Activated CD8-positive, alpha-beta T cell treated with anti-CD3 and anti-CD28 coated beads for 36 hours (primary cell): ENCODE data around the gene DIAPH3. TPM values are rescaled to one million over a fixed set of nuclear protein-coding genes. Genes with fewer than 3 reads are reported as not detected.

ENCODE experiments used
- ATAC-seq: fragments of 200-7000 bp; cut with Tn5 transposase; one replicate; pipeline ENCODE4 v1.10.0; 2021; ENCODE audit warnings: mild to moderate bottlenecking, moderate library complexity
- CTCF ChIA-PET: fragments of 350-600 bp; sonication (Branson Sonifier 250); formaldehyde crosslinking; loops from one replicate; lab custom pipeline; 2021; ENCODE audit warnings: antibody characterized with exemption; lab: Charles Lee
- POLR2A ChIA-PET: fragments of 350-600 bp; sonication (Branson Sonifier 250); formaldehyde crosslinking; loops from one replicate; lab custom pipeline; 2021; ENCODE audit warnings: antibody characterized with exemption; lab: Charles Lee
- DNase-seq: peaks from one replicate; pipeline ENCODE4 v3.0.0-alpha.2; 2020
- H3K27ac Mint-ChIP-seq: one replicate; pipeline ENCODE4 v1.8.0; 2021; ENCODE audit warnings: mild to moderate bottlenecking, mixed read lengths
- H3K27me3 Mint-ChIP-seq: one replicate; pipeline ENCODE4 v1.8.0; 2021; ENCODE audit warnings: mixed read lengths
- H3K36me3 Mint-ChIP-seq: one replicate; pipeline ENCODE4 v1.8.0; 2021; ENCODE audit warnings: low read depth, mixed read lengths
- H3K4me1 Mint-ChIP-seq: one replicate; pipeline ENCODE4 v1.8.0; 2021; ENCODE audit warnings: low read depth, mixed read lengths
- H3K4me3 Mint-ChIP-seq: one replicate; pipeline ENCODE4 v1.8.0; 2021; ENCODE audit warnings: mild to moderate bottlenecking, moderate library complexity, mixed read lengths
- H3K9me3 Mint-ChIP-seq: one replicate; pipeline ENCODE4 v1.8.0; 2021; ENCODE audit warnings: mixed read lengths
- CTCF ChIP-seq: fragments of 200-600 bp; IDR thresholded peaks from one replicate; pipeline ENCODE4 v1.8.0; 2022; ENCODE audit warnings: antibody characterized with exemption, mild to moderate bottlenecking
- intact Hi-C: fragments of 100-400 bp; cut with micrococcal nuclease; formaldehyde crosslinking; loops from one replicate; pipeline ENCODE4 v1.10.0; 2022
- total RNA-seq, 2 experiments: library from RNA; stranded (reverse); gene quantifications; one replicate each; pipeline ENCODE4 v1.2.3, GENCODE V29; 2021

The DIAPH3 gene
- total RNA-seq, 2 experiments from 2014 or later = 23.0 to 25.4 TPM

DNA sequence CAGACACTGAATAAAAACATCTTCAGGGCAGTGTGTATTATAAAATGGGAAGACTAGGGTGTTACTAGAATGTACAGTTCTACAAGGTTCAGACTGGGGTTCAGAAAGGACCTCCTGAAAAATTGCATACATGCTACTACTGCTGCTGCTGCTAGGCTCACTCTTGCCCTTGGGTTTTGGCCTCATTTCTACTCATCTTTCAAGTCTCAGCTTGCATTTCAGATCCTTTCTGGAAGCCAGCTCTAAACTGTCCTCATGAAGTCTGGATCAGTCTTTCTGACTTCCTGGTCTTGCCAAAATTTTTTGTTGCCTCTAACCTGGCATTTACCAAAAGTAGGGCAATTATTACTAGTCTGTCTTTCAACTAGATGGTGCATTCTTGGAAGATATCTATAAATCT, 393.3 kb downstream of the DIAPH3 start:
- no peaks in the 10 kb centered on the region for H3K36me3 Mint-ChIP-seq
- CTCF ChIA-PET = interaction anchor here (1.1 to 1.7 kb wide), 2 partner anchors 12 to 84 kb away, joined by 3 to 6 read pairs; no protein-coding TSS in a partner anchor
- H3K27me3 Mint-ChIP-seq = peaks cover 1% of the 10 kb centered on the region
- no peaks in the 10 kb centered on the region for H3K9me3 Mint-ChIP-seq
- DNase-seq (no peak), ATAC-seq (no peak)
- POLR2A ChIA-PET = no interaction called here
- no peak overlapping the region for H3K4me3 Mint-ChIP-seq
- intact Hi-C loops = no loop called here
- TF ChIP-seq CTCF = no peak
- no peak overlapping the region for H3K27ac Mint-ChIP-seq
- no peaks in the 10 kb centered on the region for H3K4me1 Mint-ChIP-seq

DNA sequence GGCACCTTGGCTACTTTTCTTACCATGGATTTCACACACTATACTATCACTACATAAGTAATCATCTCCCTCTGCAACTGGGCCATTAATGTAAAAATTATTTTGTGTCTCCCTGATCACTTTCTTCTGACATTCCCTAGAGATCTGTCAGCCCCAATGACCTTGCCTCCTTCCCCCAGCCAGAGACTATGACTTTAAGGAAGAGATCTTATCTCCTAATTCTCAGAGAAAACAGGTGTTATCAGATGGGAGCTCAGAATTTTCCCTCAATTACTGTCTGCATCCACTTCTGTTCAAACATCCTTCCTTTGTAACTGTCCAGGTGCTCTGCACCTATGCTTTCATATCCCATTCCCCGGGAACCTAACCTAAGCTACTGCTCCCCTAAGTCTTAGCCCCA, 397.5 kb downstream of the DIAPH3 start:
- Mint-ChIP-seq H3K27ac (no peak overlapping the region), H3K9me3 (no peaks in the 10 kb centered on the region), H3K4me3 (no peak overlapping the region), H3K27me3 (peaks cover 1% of the 10 kb centered on the region), H3K4me1 (no peaks in the 10 kb centered on the region), H3K36me3 (no peaks in the 10 kb centered on the region)
- TF ChIP-seq CTCF = no peak
- ChIA-PET CTCF (no interaction called here), POLR2A (no interaction called here)
- no peak for ATAC-seq
- no peak for DNase-seq
- intact Hi-C loops = no loop called here

DNA sequence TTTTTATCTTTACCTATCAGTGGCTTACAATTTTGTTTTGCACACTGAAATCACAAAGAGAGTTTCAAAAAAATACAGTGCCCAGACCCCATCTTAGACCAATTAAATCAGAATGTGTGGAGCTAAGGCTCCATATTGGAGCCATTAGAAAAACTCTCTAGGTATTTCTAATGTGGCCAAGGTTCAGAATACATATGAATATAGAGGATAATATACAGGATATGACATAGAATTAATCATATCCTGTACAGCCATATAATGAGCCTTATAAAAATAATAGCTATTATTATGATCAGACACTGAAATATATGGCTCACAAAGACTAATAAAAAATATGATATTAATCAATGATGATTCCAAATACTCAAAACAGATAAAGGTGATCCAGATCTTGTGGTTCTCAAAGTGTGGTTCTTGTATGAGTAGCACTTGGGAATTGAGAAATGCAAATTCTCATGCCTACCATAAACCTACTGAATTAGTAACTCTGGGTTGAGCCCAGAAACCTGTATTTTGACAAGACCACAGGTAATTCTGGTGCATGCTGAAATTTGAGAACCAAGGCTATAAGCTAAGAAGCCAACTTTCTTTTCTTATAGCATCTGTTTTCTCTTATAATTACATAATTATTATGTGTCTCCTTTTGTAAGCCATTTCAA, 408.0 kb downstream of the DIAPH3 start:
- ChIA-PET CTCF (no interaction called here), POLR2A (no interaction called here)
- ATAC-seq = no peak
- H3K4me3 Mint-ChIP-seq = no peak overlapping the region
- DNase-seq = no peak
- TF ChIP-seq CTCF = no peak
- no peaks in the 10 kb centered on the region for H3K9me3 Mint-ChIP-seq
- intact Hi-C loops = no loop called here
- no peaks in the 10 kb centered on the region for H3K4me1 Mint-ChIP-seq
- no peak overlapping the region for H3K27ac Mint-ChIP-seq
- no peaks in the 10 kb centered on the region for H3K36me3 Mint-ChIP-seq
- H3K27me3 Mint-ChIP-seq = no peaks in the 10 kb centered on the region

DNA sequence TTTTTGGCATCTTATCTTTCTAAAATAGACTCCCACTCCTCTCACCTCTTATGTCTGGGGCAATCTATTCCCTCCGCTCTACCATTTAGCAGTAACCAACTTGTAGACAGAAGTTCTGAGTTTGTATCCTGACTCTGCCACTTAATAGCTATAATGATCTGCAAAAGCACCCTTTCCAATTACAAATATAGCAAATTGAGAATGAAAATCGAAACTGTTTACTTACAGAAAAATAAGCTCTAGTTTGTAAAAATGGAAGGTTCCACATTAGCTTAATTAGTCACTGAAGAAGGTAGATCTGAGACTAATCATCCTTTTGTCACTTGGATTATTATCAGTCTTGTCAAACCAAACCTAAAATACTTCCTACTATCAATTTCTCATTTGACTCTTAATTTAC, 409.3 kb downstream of the DIAPH3 start:
- ChIA-PET CTCF (no interaction called here), POLR2A (no interaction called here)
- no peaks in the 10 kb centered on the region for H3K4me1 Mint-ChIP-seq
- TF ChIP-seq CTCF = no peak
- no peak overlapping the region for H3K27ac Mint-ChIP-seq
- no peak overlapping the region for H3K4me3 Mint-ChIP-seq
- H3K36me3 Mint-ChIP-seq = no peaks in the 10 kb centered on the region
- no peaks in the 10 kb centered on the region for H3K9me3 Mint-ChIP-seq
- intact Hi-C loops = no loop called here
- no peak for DNase-seq
- no peaks in the 10 kb centered on the region for H3K27me3 Mint-ChIP-seq
- no peak for ATAC-seq

DNA sequence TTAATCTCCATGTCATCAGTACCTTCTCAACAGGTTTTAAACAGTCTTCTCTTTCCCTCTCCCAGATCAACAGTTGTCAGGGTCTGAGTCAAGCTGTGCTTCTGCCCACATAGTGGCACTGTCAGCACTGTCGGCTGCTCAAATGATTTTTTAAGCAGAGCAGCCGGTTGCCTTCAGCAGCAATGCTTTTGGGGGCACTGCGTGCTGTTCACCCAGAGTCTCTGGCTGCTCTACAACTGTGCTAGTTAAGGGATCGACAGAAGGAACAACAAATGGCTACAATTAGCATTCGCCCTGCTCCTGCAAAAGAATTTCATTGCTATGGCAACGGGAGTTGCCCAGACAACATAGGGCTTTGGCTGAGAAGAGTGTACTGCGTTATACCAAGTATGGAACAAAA, 412.9 kb downstream of the DIAPH3 start:
- CTCF ChIA-PET = no interaction called here
- Mint-ChIP-seq H3K27me3 (no peaks in the 10 kb centered on the region), H3K9me3 (no peaks in the 10 kb centered on the region), H3K36me3 (no peaks in the 10 kb centered on the region), H3K4me1 (no peaks in the 10 kb centered on the region), H3K4me3 (no peak overlapping the region), H3K27ac (no peak overlapping the region)
- POLR2A ChIA-PET = no interaction called here
- TF ChIP-seq CTCF = no peak
- DNase-seq (no peak), ATAC-seq (no peak)
- intact Hi-C loops = no loop called here
